HG02588 (cell line): ENCODE measurements around the gene WDR88.
"Not testable (repeated sequence)": the region's sequence is repeated elsewhere in the genome, so short reads cannot be mapped to it uniquely, and the experiment has no call there.

Experiments used
- ATAC-seq: cut with Tn5 transposase; IDR thresholded peaks from one replicate; pipeline ENCODE4 v1.9.1; 2021; ENCODE audit warnings: mild to moderate bottlenecking, moderate library complexity; ENCODE audit not compliant: unreplicated experiment

WDR88 gene

GRCh38 chr19:33126712-33127111 is 5.2 kb upstream of the WDR88 start:
- ATAC-seq: not testable (repeated sequence)

GRCh38 chr19:33129901-33130300 is 2.0 kb upstream of the WDR88 start:
- no peak for ATAC-seq

- no peak for ATAC-seq
These were observed 1.5 kb upstream of the WDR88 start for GRCh38 chr19:33130433-33130832.

GRCh38 chr19:33132425-33132824 is 511 bp downstream of the WDR88 start:
- no peak for ATAC-seq

- no peak for ATAC-seq
These were observed 1.6 kb downstream of the WDR88 start for GRCh38 chr19:33133438-33134031.

- ATAC-seq: no peak
These were observed 2.7 kb downstream of the WDR88 start for GRCh38 chr19:33134571-33135041.

- no peak for ATAC-seq
These were observed 7.3 kb downstream of the WDR88 start for GRCh38 chr19:33139165-33139564.

- ATAC-seq: no peak
These were observed 12.0 kb downstream of the WDR88 start for GRCh38 chr19:33143897-33144405.

- no peak for ATAC-seq
These were observed 14.3 kb downstream of the WDR88 start for GRCh38 chr19:33146209-33146608.

GRCh38 chr19:33147538-33147937 is 15.6 kb downstream of the WDR88 start:
- ATAC-seq: no peak

GRCh38 chr19:33150852-33151518 is 19.1 kb downstream of the WDR88 start:
- no peak for ATAC-seq

GRCh38 chr19:33152176-33152575 is 20.3 kb downstream of the WDR88 start:
- no peak for ATAC-seq

GRCh38 chr19:33152625-33153024 is 20.7 kb downstream of the WDR88 start:
- ATAC-seq: not testable (repeated sequence)

GRCh38 chr19:33154313-33154712 is 22.4 kb downstream of the WDR88 start:
- ATAC-seq: not testable (repeated sequence)

- no peak for ATAC-seq
These were observed 24.4 kb downstream of the WDR88 start for GRCh38 chr19:33156334-33156733.

- no peak for ATAC-seq
These were observed 26.0 kb downstream of the WDR88 start for GRCh38 chr19:33157906-33158305.

GRCh38 chr19:33158365-33158764 is 26.5 kb downstream of the WDR88 start:
- no peak for ATAC-seq

- no peak for ATAC-seq
These were observed 27.2 kb downstream of the WDR88 start for GRCh38 chr19:33159149-33159548.

GRCh38 chr19:33159893-33160292 is 28.0 kb downstream of the WDR88 start:
- no peak for ATAC-seq

GRCh38 chr19:33161201-33161600 is 29.3 kb downstream of the WDR88 start:
- no peak for ATAC-seq

GRCh38 chr19:33163481-33163880 is 31.6 kb downstream of the WDR88 start:
- no peak for ATAC-seq

- ATAC-seq: not testable (repeated sequence)
These were observed 34.1 kb downstream of the WDR88 start for GRCh38 chr19:33166037-33166436.
